WTC11 (cell line): ENCODE measurements around the gene CAMTA1. TPM values are rescaled to one million over a fixed set of nuclear protein-coding genes. Genes with fewer than 3 reads are reported as not detected.

Experiments used
- ATAC-seq: fragments of 200-7000 bp; cut with Tn5 transposase; 2 replicates; pipeline ENCODE4 v1.10.0; 2021; ENCODE audit warnings: mild to moderate bottlenecking, moderate library complexity
- CTCF ChIA-PET: fragments of 300-600 bp; sonication (Branson Sonifier 250); formaldehyde crosslinking; loops from one replicate; lab custom pipeline; 2021; ENCODE audit warnings: antibody characterized with exemption; lab: Charles Lee
- POLR2A ChIA-PET: fragments of 350-600 bp; sonication (Branson Sonifier 250); formaldehyde crosslinking; loops from one replicate; lab custom pipeline; 2021; ENCODE audit warnings: antibody characterized with exemption; lab: Charles Lee
- DNase-seq: peaks from one replicate; pipeline ENCODE4 v3.0.0; 2021; ENCODE audit warnings: low spot score
- H3K27ac Mint-ChIP-seq: 2 replicates; pipeline ENCODE4 v1.8.0; 2021; ENCODE audit warnings: mixed read lengths
- H3K27me3 Mint-ChIP-seq: 2 replicates; pipeline ENCODE4 v1.8.0; 2021; ENCODE audit warnings: low read depth, mild to moderate bottlenecking, moderate library complexity, mixed read lengths
- H3K36me3 Mint-ChIP-seq: 2 replicates; pipeline ENCODE4 v1.8.0; 2021; ENCODE audit warnings: mixed read lengths
- H3K4me1 Mint-ChIP-seq: 2 replicates; pipeline ENCODE4 v1.8.0; 2022; ENCODE audit warnings: mixed read lengths
- H3K4me3 Mint-ChIP-seq: 2 replicates; pipeline ENCODE4 v1.8.0; 2021; ENCODE audit warnings: mild to moderate bottlenecking, moderate library complexity, mixed read lengths
- H3K9me3 Mint-ChIP-seq: 2 replicates; pipeline ENCODE4 v1.8.0; 2021; ENCODE audit warnings: mixed read lengths
- CREB1 ChIP-seq: sonication (generic); formaldehyde crosslinking; IDR thresholded peaks from 2 replicates; pipeline ENCODE4 v1.8.0; 2023; ENCODE audit warnings: mild to moderate bottlenecking, missing genetic modification reagents
- ESRRA ChIP-seq: sonication (generic); formaldehyde crosslinking; IDR thresholded peaks from 2 replicates; pipeline ENCODE4 v1.8.1; 2022; ENCODE audit warnings: mild to moderate bottlenecking, missing genetic modification reagents, borderline replicate concordance
- FOXK1 ChIP-seq: sonication (generic); formaldehyde crosslinking; IDR thresholded peaks from 2 replicates; pipeline ENCODE4 v1.8.0; 2022; ENCODE audit warnings: mild to moderate bottlenecking, moderate library complexity, missing genetic modification reagents
- GABPB1 ChIP-seq: sonication (generic); formaldehyde crosslinking; IDR thresholded peaks from 2 replicates; pipeline ENCODE4 v1.8.1; 2023; ENCODE audit warnings: mild to moderate bottlenecking, missing genetic modification reagents
- GRHL2 ChIP-seq: fragments of 250-450 bp; sonication (Bioruptor Pico); IDR thresholded peaks from 2 replicates; pipeline ENCODE4 v1.8.0; 2022; ENCODE audit warnings: mild to moderate bottlenecking, moderate library complexity; ENCODE audit not compliant: insufficient replicate concordance, severe bottlenecking
- GTF2I ChIP-seq: fragments of 250-450 bp; sonication (Bioruptor Pico); conservative IDR thresholded peaks from 2 replicates; pipeline ENCODE4 v1.4.0; 2021; ENCODE audit warnings: mild to moderate bottlenecking
- NR1H2 ChIP-seq: sonication (generic); formaldehyde crosslinking; IDR thresholded peaks from 2 replicates; pipeline ENCODE4 v1.9.0; 2021; ENCODE audit warnings: mild to moderate bottlenecking, moderate library complexity, missing genetic modification reagents
- SMAD3 ChIP-seq: sonication (generic); formaldehyde crosslinking; IDR thresholded peaks from 2 replicates; pipeline ENCODE4 v1.8.0; 2022; ENCODE audit warnings: missing genetic modification reagents, mild to moderate bottlenecking, borderline replicate concordance
- ZNF121 ChIP-seq: sonication (generic); formaldehyde crosslinking; IDR thresholded peaks from 2 replicates; pipeline ENCODE4 v1.8.0; 2023; ENCODE audit warnings: missing genetic modification reagents
- ZNF232 ChIP-seq: sonication (generic); formaldehyde crosslinking; IDR thresholded peaks from 2 replicates; pipeline ENCODE4 v1.8.0; 2022; ENCODE audit warnings: mild to moderate bottlenecking, missing genetic modification reagents
- ZNF416 ChIP-seq: fragments of 250-450 bp; sonication (Bioruptor Pico); IDR thresholded peaks from 2 replicates; pipeline ENCODE4 v1.9.0; 2021; ENCODE audit warnings: mild to moderate bottlenecking, inconsistent platforms
- total RNA-seq: library from RNA; stranded (reverse); gene quantifications from 3 replicates; pipeline ENCODE4 v1.2.3, GENCODE V29; 2021
- TF ChIP-seq, protein P1 (sequence below): fragments of 250-450 bp; sonication (Bioruptor Pico); IDR thresholded peaks from 2 replicates; pipeline ENCODE4 v1.9.0; 2021; ENCODE audit warnings: mild to moderate bottlenecking, borderline replicate concordance
- TF ChIP-seq, protein P2 (sequence below): fragments of 250-450 bp; sonication (Bioruptor Pico); IDR thresholded peaks from 2 replicates; pipeline ENCODE4 v2.1.2; 2022; ENCODE audit warnings: mild to moderate bottlenecking, moderate library complexity
- TF ChIP-seq, protein P3 (sequence below): sonication (generic); formaldehyde crosslinking; IDR thresholded peaks from 2 replicates; pipeline ENCODE4 v1.8.1; 2022; ENCODE audit warnings: low read depth, missing genetic modification reagents, borderline replicate concordance
- TF ChIP-seq, protein P4 (sequence below): sonication (generic); formaldehyde crosslinking; IDR thresholded peaks from 2 replicates; pipeline ENCODE4 v1.8.1; 2023; ENCODE audit warnings: mild to moderate bottlenecking, missing genetic modification reagents

CAMTA1 gene
- total RNA-seq, 1 experiment from 2014 or later: 86.4 TPM

DNA sequence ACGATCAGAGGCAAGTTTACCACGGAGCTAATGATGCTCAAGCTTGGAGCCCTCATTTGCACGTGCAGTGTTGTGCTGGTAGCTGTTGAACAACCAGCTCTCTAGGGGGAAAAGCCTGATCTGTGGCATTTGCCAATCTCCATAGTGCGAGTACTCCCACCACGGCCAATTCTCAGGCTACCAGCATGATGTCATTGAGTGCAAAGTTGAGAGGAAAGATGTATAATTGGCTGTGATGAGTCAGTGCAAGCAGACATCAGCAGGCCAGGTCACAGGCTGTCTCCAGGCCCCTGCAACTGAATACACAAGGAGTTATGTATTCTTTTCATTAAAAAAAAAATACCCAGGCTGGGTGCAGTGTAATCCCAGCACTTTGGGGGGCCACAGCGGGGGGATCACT is 752.8 kb downstream of the CAMTA1 start:
- H3K27me3 Mint-ChIP-seq: peaks cover 8% of the 10 kb centered on the region; the same call in 1 of the 2 replicates
- no peak for ATAC-seq
- CTCF ChIA-PET: interaction anchor here (0.6 to 1.5 kb wide), 11 partner anchors 11 to 495 kb away, joined by 3 to 6 read pairs (median 3); no protein-coding TSS in a partner anchor
- no peak overlapping the region for H3K4me3 Mint-ChIP-seq
- no peak for TF ChIP-seq GTF2I (CRISPR knock-in tag)
- no peak for TF ChIP-seq SMAD3 (CRISPR knock-in tag)
- no peak for TF ChIP-seq ESRRA
- TF ChIP-seq GABPB1 (CRISPR knock-in tag): no peak
- no peak for TF ChIP-seq ZNF416 (CRISPR knock-in tag)
- TF ChIP-seq CREB1: no peak
- no peak for TF ChIP-seq GRHL2 (CRISPR knock-in tag)
- TF ChIP-seq ZNF121 (CRISPR knock-in tag): no peak
- no peak for TF ChIP-seq NR1H2 (CRISPR knock-in tag)
- TF ChIP-seq, protein P1, sequence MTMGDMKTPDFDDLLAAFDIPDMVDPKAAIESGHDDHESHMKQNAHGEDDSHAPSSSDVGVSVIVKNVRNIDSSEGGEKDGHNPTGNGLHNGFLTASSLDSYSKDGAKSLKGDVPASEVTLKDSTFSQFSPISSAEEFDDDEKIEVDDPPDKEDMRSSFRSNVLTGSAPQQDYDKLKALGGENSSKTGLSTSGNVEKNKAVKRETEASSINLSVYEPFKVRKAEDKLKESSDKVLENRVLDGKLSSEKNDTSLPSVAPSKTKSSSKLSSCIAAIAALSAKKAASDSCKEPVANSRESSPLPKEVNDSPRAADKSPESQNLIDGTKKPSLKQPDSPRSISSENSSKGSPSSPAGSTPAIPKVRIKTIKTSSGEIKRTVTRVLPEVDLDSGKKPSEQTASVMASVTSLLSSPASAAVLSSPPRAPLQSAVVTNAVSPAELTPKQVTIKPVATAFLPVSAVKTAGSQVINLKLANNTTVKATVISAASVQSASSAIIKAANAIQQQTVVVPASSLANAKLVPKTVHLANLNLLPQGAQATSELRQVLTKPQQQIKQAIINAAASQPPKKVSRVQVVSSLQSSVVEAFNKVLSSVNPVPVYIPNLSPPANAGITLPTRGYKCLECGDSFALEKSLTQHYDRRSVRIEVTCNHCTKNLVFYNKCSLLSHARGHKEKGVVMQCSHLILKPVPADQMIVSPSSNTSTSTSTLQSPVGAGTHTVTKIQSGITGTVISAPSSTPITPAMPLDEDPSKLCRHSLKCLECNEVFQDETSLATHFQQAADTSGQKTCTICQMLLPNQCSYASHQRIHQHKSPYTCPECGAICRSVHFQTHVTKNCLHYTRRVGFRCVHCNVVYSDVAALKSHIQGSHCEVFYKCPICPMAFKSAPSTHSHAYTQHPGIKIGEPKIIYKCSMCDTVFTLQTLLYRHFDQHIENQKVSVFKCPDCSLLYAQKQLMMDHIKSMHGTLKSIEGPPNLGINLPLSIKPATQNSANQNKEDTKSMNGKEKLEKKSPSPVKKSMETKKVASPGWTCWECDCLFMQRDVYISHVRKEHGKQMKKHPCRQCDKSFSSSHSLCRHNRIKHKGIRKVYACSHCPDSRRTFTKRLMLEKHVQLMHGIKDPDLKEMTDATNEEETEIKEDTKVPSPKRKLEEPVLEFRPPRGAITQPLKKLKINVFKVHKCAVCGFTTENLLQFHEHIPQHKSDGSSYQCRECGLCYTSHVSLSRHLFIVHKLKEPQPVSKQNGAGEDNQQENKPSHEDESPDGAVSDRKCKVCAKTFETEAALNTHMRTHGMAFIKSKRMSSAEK (CRISPR knock-in tag): no peak
- no peak for TF ChIP-seq FOXK1 (CRISPR knock-in tag)
- TF ChIP-seq, protein P2, sequence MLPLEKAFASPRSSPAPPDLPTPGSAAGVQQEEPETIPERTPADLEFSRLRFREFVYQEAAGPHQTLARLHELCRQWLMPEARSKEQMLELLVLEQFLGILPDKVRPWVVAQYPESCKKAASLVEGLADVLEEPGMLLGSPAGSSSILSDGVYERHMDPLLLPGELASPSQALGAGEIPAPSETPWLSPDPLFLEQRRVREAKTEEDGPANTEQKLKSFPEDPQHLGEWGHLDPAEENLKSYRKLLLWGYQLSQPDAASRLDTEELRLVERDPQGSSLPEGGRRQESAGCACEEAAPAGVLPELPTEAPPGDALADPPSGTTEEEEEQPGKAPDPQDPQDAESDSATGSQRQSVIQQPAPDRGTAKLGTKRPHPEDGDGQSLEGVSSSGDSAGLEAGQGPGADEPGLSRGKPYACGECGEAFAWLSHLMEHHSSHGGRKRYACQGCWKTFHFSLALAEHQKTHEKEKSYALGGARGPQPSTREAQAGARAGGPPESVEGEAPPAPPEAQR (CRISPR knock-in tag): no peak
- TF ChIP-seq, protein P3, sequence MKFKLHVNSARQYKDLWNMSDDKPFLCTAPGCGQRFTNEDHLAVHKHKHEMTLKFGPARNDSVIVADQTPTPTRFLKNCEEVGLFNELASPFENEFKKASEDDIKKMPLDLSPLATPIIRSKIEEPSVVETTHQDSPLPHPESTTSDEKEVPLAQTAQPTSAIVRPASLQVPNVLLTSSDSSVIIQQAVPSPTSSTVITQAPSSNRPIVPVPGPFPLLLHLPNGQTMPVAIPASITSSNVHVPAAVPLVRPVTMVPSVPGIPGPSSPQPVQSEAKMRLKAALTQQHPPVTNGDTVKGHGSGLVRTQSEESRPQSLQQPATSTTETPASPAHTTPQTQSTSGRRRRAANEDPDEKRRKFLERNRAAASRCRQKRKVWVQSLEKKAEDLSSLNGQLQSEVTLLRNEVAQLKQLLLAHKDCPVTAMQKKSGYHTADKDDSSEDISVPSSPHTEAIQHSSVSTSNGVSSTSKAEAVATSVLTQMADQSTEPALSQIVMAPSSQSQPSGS (CRISPR knock-in tag): no peak
- TF ChIP-seq ZNF232 (CRISPR knock-in tag): no peak
- no peaks in the 10 kb centered on the region for H3K9me3 Mint-ChIP-seq
- H3K4me1 Mint-ChIP-seq: peaks cover 59% of the 10 kb centered on the region
- no peak for DNase-seq
- POLR2A ChIA-PET: no interaction called here
- H3K27ac Mint-ChIP-seq: no peak overlapping the region
- H3K36me3 Mint-ChIP-seq: no peaks in the 10 kb centered on the region

DNA sequence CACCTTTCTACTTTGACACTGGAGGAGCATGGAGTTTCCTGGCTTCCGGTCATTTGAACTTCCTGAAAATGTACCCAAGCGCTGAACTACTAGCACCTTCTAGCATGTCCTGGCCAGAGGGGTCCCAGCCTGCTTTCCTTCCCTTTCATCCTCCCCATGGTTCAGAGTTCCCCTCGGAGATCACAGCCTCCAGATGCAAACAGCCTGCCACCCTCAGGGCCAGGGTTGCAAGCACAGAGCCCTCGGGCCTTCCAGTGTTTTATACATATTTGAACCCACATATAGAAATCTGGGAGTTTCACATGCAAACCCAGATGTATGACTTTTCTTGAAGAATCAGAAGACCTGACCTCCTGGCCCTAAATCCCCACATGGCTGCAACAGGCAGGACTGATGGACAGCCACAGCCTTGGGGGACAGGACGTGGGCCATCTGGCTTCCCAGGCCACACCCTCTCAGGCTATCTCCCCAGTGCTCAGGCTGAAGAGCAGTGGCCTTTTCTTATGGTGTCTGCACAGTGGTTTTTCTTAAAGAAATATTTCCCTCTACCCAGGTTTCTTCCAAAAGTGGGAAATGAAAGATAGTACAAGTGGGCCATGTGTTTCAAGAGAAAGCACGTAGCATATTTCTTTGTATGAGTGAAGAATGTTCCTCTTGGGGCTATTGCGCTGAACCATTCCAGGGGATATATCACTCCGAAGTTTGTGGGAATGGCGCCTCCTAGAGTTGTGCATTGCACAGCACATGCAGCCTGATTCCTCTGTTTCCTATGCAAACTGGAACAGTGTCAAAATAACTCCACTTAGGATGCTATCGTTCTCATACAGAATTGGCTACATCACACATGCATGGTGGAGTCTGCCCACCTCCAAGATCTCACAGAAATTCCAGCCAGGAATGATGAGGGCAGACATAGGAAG is 753.9 kb downstream of the CAMTA1 start:
- POLR2A ChIA-PET: no interaction called here

More for the DNA sequence above, 753.9 kb downstream of the CAMTA1 start:
- TF ChIP-seq, protein P4, sequence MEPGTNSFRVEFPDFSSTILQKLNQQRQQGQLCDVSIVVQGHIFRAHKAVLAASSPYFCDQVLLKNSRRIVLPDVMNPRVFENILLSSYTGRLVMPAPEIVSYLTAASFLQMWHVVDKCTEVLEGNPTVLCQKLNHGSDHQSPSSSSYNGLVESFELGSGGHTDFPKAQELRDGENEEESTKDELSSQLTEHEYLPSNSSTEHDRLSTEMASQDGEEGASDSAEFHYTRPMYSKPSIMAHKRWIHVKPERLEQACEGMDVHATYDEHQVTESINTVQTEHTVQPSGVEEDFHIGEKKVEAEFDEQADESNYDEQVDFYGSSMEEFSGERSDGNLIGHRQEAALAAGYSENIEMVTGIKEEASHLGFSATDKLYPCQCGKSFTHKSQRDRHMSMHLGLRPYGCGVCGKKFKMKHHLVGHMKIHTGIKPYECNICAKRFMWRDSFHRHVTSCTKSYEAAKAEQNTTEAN (CRISPR knock-in tag): no peak
- TF ChIP-seq, all 79 proteins: peak for 0
- no peak for ATAC-seq
- H3K9me3 Mint-ChIP-seq: peaks cover 4% of the 10 kb centered on the region; the same call in 1 of the 2 replicates
- peak; percentile 35 for DNase-seq
- CTCF ChIA-PET: interaction anchor here (0.7 to 2.5 kb wide), 19 partner anchors 12 to 497 kb away, joined by 3 to 17 read pairs (median 4); no protein-coding TSS in a partner anchor
- peaks cover 8% of the 10 kb centered on the region; the same call in 1 of the 2 replicates for H3K27me3 Mint-ChIP-seq
- H3K36me3 Mint-ChIP-seq: no peaks in the 10 kb centered on the region
- no peak overlapping the region for H3K27ac Mint-ChIP-seq
- peaks cover 57% of the 10 kb centered on the region for H3K4me1 Mint-ChIP-seq
- H3K4me3 Mint-ChIP-seq: no peak overlapping the region
